ENCODE results near the gene RENBP. TPM values are rescaled to one million over a fixed set of nuclear protein-coding genes. Genes with fewer than 3 reads are reported as not detected.

The RENBP gene
- total RNA-seq, 1 donor, result 4.3 TPM

- DNase-seq (ENCODE audit: low read depth), result no peak
- no peak for TF ChIP-seq CTCF (IDR thresholded peaks at IDR 0.05; ENCODE audit: insufficient read depth, low read depth, low read length)
- H3K4me3 ChIP-seq (ENCODE audit: low read depth, low read length), result no peak overlapping the region
These were observed 38.9 kb downstream of the RENBP start for GRCh38 chrX:153905481-153906095.

GRCh38 chrX:153903991-153904957 is 40.2 kb downstream of the RENBP start, which contains the start of gene AVPR2:
Gene AVPR2, plus strand, starts transcription at chrX:153904673. Its CDS starts 473 bp downstream, at chrX:153905146.
- TF ChIP-seq CTCF (IDR thresholded peaks at IDR 0.05; ENCODE audit: insufficient read depth, low read depth, low read length), result no peak
- no peak for DNase-seq (ENCODE audit: low read depth)
- H3K4me3 ChIP-seq (ENCODE audit: low read depth, low read length), result no peak within 1 kb of the TSS

- no peak for TF ChIP-seq CTCF (IDR thresholded peaks at IDR 0.05; ENCODE audit: insufficient read depth, low read depth, low read length)
- DNase-seq (ENCODE audit: low read depth), result no peak
- H3K4me3 ChIP-seq (ENCODE audit: low read depth, low read length), result no peak overlapping the region
These were observed 41.0 kb downstream of the RENBP start for GRCh38 chrX:153903238-153903980.

- no peak overlapping the region for H3K4me3 ChIP-seq (ENCODE audit: low read depth, low read length)
- TF ChIP-seq CTCF (IDR thresholded peaks at IDR 0.05; ENCODE audit: insufficient read depth, low read depth, low read length), result no peak
- no peak for DNase-seq (ENCODE audit: low read depth)
These were observed 42.1 kb downstream of the RENBP start for GRCh38 chrX:153902385-153902784.

- no peak for TF ChIP-seq CTCF (IDR thresholded peaks at IDR 0.05; ENCODE audit: insufficient read depth, low read depth, low read length)
- DNase-seq (ENCODE audit: low read depth), result no peak
- no peak overlapping the region for H3K4me3 ChIP-seq (ENCODE audit: low read depth, low read length)
These were observed 42.7 kb downstream of the RENBP start for GRCh38 chrX:153901753-153902140.

GRCh38 chrX:153900831-153901752 is 43.4 kb downstream of the RENBP start:
- peak; percentile 84 for DNase-seq (ENCODE audit: low read depth)
- no peak overlapping the region for H3K4me3 ChIP-seq (ENCODE audit: low read depth, low read length)
- no peak for TF ChIP-seq CTCF (IDR thresholded peaks at IDR 0.05; ENCODE audit: insufficient read depth, low read depth, low read length)

All from fibroblast of villous mesenchyme (primary cell).